ENCODE measurements around the gene EIF4E1B. TPM values are rescaled to one million over a fixed set of nuclear protein-coding genes. Genes with fewer than 3 reads are reported as not detected.

EIF4E1B gene
- total RNA-seq, 2 donors from 2014 or later = not detected

DNA sequence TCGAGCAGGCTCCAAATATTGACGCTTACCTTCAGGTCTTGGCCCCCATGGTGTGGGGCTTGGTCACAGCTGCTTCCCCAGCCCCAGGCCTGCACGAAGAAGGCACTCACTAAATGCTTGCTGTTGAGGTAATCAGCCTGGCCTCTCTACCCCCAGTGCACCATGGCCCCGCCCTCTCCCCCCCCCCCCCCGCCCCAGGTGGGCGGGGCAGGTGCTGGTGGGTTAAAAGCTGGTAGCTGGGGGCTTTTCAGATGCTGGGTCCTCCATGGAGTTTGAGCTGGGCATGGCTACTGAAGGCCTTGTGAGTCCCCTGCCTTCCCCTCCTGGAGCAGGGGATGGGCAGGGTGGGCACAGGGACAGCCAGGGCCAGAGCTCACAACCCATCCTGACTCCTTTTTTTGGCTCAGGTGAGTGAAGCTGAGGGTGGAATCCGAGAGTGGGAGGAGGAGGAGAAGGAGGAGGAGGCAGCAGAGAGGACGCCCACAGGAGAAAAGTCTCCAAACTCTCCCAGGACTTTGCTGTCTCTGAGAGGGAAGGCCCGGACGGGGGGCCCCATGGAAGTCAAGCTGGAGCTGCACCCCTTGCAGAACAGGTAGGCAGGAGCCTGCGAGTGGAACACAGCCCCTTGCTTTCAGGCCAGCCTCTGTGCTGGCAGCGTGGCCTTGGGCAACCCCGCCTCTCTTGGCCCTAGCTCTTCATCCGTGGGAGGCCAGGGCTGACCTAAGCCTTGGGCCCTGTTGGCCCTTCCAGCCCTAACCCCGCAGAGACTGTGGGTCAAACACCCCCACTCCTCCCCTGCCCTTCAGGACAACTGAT, 12.4 kb downstream of the EIF4E1B start:
- DNase-seq (no peak), ATAC-seq (no peak)
- intact Hi-C loops (cut with DNase I) = loop anchor here in 1 of 2 donors (10.0 kb wide), 1 partner anchor 198 kb away; the partner anchor contains the start of gene FAF2

DNA sequence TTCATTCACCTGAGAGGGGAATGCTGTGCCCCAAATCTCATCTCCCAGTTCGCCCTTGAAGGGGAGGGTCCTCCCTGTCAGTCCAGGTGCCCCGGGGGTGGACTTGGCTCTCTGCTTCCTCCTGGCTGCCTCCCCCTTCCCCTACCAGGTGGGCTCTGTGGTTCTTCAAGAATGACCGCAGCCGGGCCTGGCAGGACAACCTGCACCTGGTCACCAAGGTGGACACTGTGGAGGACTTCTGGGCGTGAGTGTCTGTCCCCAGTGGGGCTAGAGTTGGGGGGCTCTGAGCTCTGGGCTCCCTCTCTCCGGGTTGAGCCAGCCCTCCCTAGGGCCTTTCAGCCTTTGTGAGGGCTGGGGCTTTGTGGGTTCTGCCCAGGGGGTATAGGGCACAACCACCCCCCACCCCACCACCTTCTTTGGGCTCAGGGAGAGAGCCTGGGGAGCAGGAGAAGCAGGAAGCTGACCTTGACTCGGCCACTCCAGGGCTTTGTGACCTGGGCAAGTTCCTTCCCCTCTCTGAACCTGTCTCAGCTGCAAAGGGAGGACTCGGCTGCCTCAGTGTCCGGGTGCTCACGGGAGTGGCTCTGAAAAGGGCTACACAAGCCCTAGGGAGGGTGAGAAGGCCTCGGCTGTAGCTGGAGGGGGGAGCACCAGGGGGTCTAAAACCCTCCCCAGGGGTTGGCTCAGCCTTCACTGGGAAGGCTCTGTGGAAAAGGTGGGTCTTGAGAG, 13.2 kb downstream of the EIF4E1B start:
- intact Hi-C loops (cut with DNase I) = loop anchor here in 1 of 2 donors (10.0 kb wide), 1 partner anchor 199 kb away; the partner anchor contains the start of gene FAF2

GRCh38 chr5:176644294-176644693, 13.8 kb downstream of the EIF4E1B start:
- intact Hi-C loops (cut with DNase I) = loop anchor here in 1 of 2 donors (10.0 kb wide), 1 partner anchor 199 kb away; the partner anchor contains the start of gene FAF2

More for the DNA sequence above, 13.2 kb downstream of the EIF4E1B start:
- DNase-seq (no peak), ATAC-seq (no peak)

DNA sequence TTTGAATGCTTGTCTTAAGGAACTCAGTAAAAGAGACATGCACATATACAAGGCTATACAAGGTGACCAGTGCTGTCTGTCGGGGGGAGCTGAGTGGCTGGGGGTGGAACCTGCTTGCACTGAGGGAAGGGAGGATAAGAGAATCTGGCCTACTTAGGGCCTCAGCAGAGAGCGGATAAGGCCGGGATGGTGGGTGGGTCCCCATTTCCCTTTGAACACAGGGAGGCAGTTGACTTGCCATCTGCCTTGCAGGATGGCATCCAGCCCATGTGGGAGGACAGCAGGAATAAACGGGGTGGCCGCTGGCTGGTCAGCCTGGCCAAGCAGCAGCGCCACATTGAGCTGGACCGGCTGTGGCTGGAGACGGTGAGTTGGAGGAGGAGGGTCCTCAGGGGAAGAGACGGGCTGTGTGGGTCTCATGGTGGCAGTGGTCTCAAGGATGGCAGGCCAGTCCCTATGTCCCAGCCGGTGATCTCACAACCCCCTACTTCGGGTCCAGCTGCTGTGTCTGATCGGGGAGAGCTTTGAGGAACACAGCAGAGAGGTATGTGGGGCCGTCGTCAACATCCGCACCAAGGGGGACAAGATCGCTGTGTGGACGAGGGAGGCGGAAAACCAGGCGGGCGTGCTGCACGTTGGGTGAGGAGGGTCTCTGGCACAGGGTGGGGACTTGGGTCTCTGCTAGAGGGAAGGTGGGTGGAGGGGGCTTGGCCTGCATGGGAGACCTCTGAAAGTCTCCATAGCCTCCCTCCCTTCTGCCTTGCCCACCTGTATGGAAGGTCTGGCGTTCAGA, 14.6 kb downstream of the EIF4E1B start:
- intact Hi-C loops (cut with DNase I) = loop anchor here (5.0 to 10.0 kb wide), 3 partner anchors 68 to 200 kb away; partner anchors contain the start of gene FAF2 (in 1 of the 2)

More at GRCh38 chr5:176644294-176644693, 13.8 kb downstream of the EIF4E1B start:
- DNase-seq (no peak), ATAC-seq (no peak)

GRCh38 chr5:176646049-176646706, 15.7 kb downstream of the EIF4E1B start:
- intact Hi-C loops (cut with DNase I) = loop anchor here (5.0 to 10.0 kb wide), 3 partner anchors 69 to 201 kb away; partner anchors contain the start of gene FAF2 (in 1 of the 2)
- no peak for ATAC-seq
- DNase-seq = no peak

More for the DNA sequence above, 14.6 kb downstream of the EIF4E1B start:
- DNase-seq (no peak), ATAC-seq (no peak)

DNA sequence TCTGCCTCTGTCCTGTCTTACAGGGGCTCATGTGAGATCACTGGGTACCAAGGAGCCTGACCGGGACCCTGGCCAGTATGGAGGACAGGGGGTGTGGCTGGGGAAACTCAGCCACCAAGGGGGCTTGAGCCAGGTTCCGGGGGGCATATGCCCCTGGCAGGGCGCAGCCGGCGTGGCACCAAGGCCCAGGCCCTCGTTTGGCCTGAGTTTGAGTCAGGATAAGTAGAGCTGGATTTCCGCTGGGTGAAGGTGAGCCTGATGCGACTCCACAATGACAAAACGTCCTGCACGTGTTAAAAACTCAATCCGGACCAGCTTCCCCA, 16.2 kb downstream of the EIF4E1B start:
- DNase-seq (no peak), ATAC-seq (peak in 1 of 2 donors; percentile 1)
- intact Hi-C loops (cut with DNase I) = loop anchor here (5.0 to 10.0 kb wide), 3 partner anchors 69 to 202 kb away; partner anchors contain the start of gene FAF2 (in 1 of the 2)

- ATAC-seq (peak; percentile 98), DNase-seq (peak; percentile 100)
- intact Hi-C loops (cut with DNase I) = loop anchor here (5.0 to 10.0 kb wide), 3 partner anchors 70 to 202 kb away; partner anchors contain the start of gene FAF2 (in 1 of the 2)
Measured at GRCh38 chr5:176647030-176647842, 16.8 kb downstream of the EIF4E1B start, which contains the start of gene TSPAN17. Gene TSPAN17, plus strand, starts transcription at chr5:176647484. Its CDS starts 132 bp downstream, at chr5:176647616.

GRCh38 chr5:176647843-176648473, 17.5 kb downstream of the EIF4E1B start:
- ATAC-seq (peak in 1 of 2 donors; percentile 4), DNase-seq (peak; percentile 67)
- intact Hi-C loops (cut with DNase I) = loop anchor here (5.0 to 10.0 kb wide), 3 partner anchors 71 to 203 kb away; partner anchors contain the start of gene FAF2 (in 1 of the 2)

DNA sequence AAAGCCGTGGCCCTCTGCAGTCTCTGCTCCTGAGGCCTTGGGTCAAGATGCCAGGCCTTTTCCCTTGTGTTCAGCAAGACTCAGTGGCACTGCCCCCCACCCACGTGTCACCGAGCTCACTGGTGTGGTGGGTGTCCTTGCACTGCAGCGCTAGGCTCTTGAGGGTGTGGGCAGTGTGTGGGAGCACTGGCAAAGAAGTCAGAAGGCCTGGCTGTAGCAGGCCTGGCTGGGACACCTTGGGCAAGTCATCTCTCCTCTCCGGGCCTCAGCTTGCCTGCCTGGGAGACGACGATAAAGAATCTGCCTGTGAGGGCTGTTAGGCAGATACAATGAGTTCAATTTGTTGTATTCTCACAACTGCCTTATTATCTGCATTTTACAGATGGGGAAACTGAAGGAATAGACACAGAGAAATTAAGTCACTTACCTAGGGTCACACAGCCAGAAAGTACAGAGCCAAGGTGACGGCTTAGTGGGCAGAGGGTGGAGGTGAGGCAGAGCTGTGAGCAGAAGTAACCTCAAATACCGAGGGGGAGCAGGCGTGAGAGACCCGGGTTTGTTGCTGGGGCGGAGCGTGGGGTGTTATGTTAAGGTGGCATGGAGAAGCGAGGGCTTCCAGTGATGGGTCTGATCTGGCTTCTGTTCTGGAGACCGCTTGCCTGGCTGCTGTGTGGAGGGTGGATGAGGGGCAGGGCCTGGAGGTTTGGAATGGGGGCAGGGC, 18.2 kb downstream of the EIF4E1B start:
- DNase-seq (no peak), ATAC-seq (no peak)
- intact Hi-C loops (cut with DNase I) = loop anchor here (5.0 to 10.0 kb wide), 3 partner anchors 71 to 204 kb away; partner anchors contain the start of gene FAF2 (in 1 of the 2)

DNA sequence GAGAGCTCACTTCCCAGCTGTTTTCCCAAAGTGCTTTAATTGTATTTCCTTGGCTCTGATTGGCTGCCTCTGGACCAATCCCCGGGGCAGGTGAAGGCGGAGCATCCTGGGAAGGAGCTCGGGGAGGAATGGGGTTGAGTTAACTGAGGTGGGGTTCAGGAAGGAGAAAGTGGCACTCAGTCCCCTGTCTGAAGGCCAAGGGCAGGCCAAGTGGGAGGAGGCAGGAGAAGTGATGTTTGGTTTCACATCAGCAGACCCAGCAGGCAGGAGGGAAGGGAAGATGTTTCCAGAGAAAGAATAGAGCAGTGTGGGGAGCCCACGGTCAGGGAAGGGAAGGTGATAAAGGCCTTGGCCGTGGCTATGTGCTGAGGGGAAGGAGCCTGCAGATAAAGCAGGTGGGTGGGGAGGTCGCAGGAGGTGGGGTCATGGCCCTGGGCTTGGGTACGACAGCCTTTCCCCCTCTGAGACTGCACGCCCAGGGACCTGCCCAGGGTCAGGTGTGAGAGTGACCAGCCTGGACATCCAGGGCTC, 19.9 kb downstream of the EIF4E1B start:
- DNase-seq = no peak
- ATAC-seq = no peak
- intact Hi-C loops (cut with DNase I) = loop anchor here in 1 of 2 donors (10.0 kb wide), 1 partner anchor 164 kb away; the partner anchor contains the start of gene UNC5A

DNA sequence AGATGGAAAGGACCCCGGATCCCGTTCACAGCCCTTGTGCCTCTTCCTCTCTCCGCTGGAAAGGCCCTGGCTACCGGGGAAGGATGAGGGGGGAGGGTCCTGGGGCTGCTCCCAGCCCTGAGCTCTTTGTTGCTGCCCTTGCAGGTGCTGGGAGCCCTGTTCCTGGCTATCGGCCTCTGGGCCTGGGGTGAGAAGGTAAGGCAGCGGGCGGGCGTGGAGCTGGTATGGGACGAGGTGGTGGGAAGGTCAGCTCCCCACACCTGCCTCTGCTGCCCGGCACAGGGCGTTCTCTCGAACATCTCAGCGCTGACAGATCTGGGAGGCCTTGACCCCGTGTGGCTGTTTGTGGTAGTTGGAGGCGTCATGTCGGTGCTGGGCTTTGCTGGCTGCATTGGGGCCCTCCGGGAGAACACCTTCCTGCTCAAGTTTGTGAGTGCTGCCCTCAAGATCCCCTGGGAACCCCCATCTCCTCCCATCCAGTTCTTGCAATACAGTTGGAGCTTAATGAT, 21.1 kb downstream of the EIF4E1B start:
- no peak for DNase-seq
- no peak for ATAC-seq
- intact Hi-C loops (cut with DNase I) = loop anchor here in 1 of 2 donors (10.0 kb wide), 1 partner anchor 163 kb away; the partner anchor contains the start of gene UNC5A

DNA sequence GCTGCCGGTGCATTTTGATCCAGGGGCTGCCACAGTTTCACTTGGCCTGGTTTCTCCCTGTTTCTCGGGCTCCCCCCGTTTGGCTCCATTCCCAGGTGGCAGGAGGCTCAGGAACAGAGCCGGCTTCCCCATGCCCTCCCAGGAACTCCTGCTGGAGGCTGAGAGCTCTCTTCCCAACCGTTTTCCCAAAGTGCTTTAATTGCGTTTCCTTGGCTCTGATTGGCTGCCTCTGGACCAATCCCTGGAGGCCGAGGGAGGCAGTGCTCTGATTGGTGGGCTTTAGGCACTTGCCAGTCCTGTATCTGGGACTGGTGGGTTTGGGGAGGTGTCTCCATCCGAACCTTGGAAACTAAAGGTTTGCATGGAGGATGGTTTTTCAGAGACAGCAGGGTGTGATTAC, 21.7 kb downstream of the EIF4E1B start:
- intact Hi-C loops (cut with DNase I) = loop anchor here in 1 of 2 donors (10.0 kb wide), 1 partner anchor 163 kb away; the partner anchor contains the start of gene UNC5A
- ATAC-seq = no peak
- DNase-seq = no peak

- intact Hi-C loops (cut with DNase I) = loop anchor here in 1 of 2 donors (10.0 kb wide), 1 partner anchor 161 kb away; the partner anchor contains the start of gene UNC5A
- no peak for ATAC-seq
- no peak for DNase-seq
Measured at GRCh38 chr5:176653401-176654385, 23.2 kb downstream of the EIF4E1B start.

GRCh38 chr5:176654856-176655255, 24.4 kb downstream of the EIF4E1B start:
- intact Hi-C loops (cut with DNase I) = loop anchor here in 1 of 2 donors (10.0 kb wide), 1 partner anchor 160 kb away; the partner anchor contains the start of gene UNC5A
- no peak for ATAC-seq
- DNase-seq = no peak

Data from left cardiac atrium (tissue), 4 donors.